Measurements from ENCODE around the gene ATF6.

ATF6 gene

GRCh38 chr1:161982917-161983316 is 216.8 kb downstream of the ATF6 start:
- TF ChIP-seq MYC (IDR thresholded peaks at IDR 0.05; ENCODE audit: low read depth, low read length): no peak
- no peak for TF ChIP-seq POLR2A (IDR thresholded peaks at IDR 0.05; ENCODE audit: extremely low read depth, insufficient read length)
- no peak for TF ChIP-seq MAX (IDR thresholded peaks at IDR 0.05; ENCODE audit: low read depth, low read length)
- TF ChIP-seq, protein P1, sequence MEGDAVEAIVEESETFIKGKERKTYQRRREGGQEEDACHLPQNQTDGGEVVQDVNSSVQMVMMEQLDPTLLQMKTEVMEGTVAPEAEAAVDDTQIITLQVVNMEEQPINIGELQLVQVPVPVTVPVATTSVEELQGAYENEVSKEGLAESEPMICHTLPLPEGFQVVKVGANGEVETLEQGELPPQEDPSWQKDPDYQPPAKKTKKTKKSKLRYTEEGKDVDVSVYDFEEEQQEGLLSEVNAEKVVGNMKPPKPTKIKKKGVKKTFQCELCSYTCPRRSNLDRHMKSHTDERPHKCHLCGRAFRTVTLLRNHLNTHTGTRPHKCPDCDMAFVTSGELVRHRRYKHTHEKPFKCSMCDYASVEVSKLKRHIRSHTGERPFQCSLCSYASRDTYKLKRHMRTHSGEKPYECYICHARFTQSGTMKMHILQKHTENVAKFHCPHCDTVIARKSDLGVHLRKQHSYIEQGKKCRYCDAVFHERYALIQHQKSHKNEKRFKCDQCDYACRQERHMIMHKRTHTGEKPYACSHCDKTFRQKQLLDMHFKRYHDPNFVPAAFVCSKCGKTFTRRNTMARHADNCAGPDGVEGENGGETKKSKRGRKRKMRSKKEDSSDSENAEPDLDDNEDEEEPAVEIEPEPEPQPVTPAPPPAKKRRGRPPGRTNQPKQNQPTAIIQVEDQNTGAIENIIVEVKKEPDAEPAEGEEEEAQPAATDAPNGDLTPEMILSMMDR (IDR thresholded peaks at IDR 0.05; ENCODE audit: low read depth, low read length): no peak
- no peak for DNase-seq (ENCODE audit: low read depth)
- H3K4me3 ChIP-seq (ENCODE audit: low read depth, low read length): no peak overlapping the region

GRCh38 chr1:161983725-161984124 is 217.6 kb downstream of the ATF6 start:
- TF ChIP-seq MAX (IDR thresholded peaks at IDR 0.05; ENCODE audit: low read depth, low read length) (no peak), MYC (IDR thresholded peaks at IDR 0.05; ENCODE audit: low read depth, low read length) (no peak), POLR2A (IDR thresholded peaks at IDR 0.05; ENCODE audit: extremely low read depth, insufficient read length) (no peak)
- TF ChIP-seq, protein P1 (IDR thresholded peaks at IDR 0.05; ENCODE audit: low read depth, low read length): no peak
- no peak overlapping the region for H3K4me3 ChIP-seq (ENCODE audit: low read depth, low read length)
- no peak for DNase-seq (ENCODE audit: low read depth)

DNA sequence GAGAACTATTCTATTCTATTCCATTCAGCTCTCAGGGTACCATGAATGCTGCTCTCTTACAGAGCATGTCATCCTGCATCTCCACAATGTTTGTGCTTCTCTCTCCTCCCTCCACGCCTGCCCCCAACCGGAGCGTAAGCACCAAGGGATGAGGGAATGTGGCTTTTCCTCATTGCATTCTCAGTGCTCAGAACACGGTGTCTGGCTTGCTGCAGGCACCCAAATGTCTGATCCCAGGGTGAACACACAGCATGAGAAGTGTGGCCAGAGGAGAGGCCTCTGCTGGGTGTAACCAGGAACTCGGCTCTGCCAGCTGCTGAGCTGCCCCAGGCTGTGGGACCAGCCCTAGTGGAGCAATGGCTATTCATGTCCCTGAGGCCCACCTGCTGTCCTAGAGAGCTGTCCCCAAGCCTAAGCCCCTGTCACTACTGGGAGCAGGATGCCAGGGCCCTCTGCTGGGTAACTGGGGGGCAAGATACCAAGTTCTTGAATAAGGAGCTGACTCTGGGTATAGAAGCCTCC is 219.2 kb downstream of the ATF6 start:
- no peak for DNase-seq (ENCODE audit: low read depth)
- no peak for TF ChIP-seq POLR2A (IDR thresholded peaks at IDR 0.05; ENCODE audit: extremely low read depth, insufficient read length)
- no peak for TF ChIP-seq MYC (IDR thresholded peaks at IDR 0.05; ENCODE audit: low read depth, low read length)
- TF ChIP-seq, protein P1 (IDR thresholded peaks at IDR 0.05; ENCODE audit: low read depth, low read length): no peak
- no peak for TF ChIP-seq MAX (IDR thresholded peaks at IDR 0.05; ENCODE audit: low read depth, low read length)
- no peak overlapping the region for H3K4me3 ChIP-seq (ENCODE audit: low read depth, low read length)

DNA sequence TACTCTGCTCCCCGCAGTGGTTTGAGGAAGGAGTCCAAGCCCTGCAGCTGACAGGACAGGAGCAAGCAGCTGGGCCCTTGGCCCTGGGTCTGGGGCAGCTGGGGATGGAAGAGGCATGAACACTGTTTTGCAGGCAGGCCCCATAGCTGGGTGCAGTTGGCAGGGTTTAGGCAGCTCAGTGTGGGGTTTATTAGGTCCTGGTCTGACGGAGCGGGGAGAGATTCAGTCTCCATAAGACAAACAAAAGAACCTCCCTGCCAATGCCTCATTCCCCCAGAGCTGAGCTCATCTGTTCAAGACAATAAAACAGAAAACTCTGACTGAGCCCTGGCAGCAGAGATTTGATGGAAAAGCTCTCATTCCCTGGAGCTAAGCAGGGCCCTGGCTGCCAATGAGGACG is 220.2 kb downstream of the ATF6 start:
- DNase-seq (ENCODE audit: low read depth): no peak
- no peak for TF ChIP-seq MAX (IDR thresholded peaks at IDR 0.05; ENCODE audit: low read depth, low read length)
- TF ChIP-seq, protein P1 (IDR thresholded peaks at IDR 0.05; ENCODE audit: low read depth, low read length): no peak
- TF ChIP-seq MYC (IDR thresholded peaks at IDR 0.05; ENCODE audit: low read depth, low read length): no peak
- no peak for TF ChIP-seq POLR2A (IDR thresholded peaks at IDR 0.05; ENCODE audit: extremely low read depth, insufficient read length)
- H3K4me3 ChIP-seq (ENCODE audit: low read depth, low read length): no peak overlapping the region

DNA sequence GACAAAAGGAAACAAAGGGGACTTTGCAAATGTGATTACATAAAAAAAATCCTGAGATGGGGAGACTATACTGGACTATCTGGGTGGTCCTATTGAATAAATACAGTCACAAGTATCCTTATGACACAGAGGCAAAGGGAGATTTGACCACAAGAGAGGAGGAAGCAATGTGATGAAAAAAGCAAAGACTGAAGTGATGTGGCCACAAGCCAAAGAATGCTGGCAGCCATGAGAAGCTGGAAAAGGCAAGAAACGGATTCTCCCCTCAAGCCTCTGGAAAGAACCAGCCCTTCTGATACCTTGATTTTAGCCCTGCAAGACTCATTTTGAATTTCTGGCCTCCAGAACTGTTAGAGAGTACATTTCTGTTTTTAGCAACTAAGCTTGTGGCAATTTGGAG is 221.2 kb downstream of the ATF6 start:
- no peak for TF ChIP-seq POLR2A (IDR thresholded peaks at IDR 0.05; ENCODE audit: extremely low read depth, insufficient read length)
- TF ChIP-seq MYC (IDR thresholded peaks at IDR 0.05; ENCODE audit: low read depth, low read length): no peak
- TF ChIP-seq MAX (IDR thresholded peaks at IDR 0.05; ENCODE audit: low read depth, low read length): no peak
- TF ChIP-seq, protein P1 (IDR thresholded peaks at IDR 0.05; ENCODE audit: low read depth, low read length): no peak
- DNase-seq (ENCODE audit: low read depth): no peak
- no peak overlapping the region for H3K4me3 ChIP-seq (ENCODE audit: low read depth, low read length)

Data from NB4 (cell line).